ENCODE results near the gene DHRS11.

GRCh38 chr17:36641877-36642845 lies 50.5 kb downstream of the DHRS11 start:
- TF ChIP-seq POLR2A (IDR thresholded peaks at IDR 0.05): no peak
- no peak for TF ChIP-seq CTCF (IDR thresholded peaks at IDR 0.05 in 4 of 5, conservative IDR thresholded peaks at IDR 0.05 in 1 of 5)
